ENCODE data around the gene BUD31.

DNA sequence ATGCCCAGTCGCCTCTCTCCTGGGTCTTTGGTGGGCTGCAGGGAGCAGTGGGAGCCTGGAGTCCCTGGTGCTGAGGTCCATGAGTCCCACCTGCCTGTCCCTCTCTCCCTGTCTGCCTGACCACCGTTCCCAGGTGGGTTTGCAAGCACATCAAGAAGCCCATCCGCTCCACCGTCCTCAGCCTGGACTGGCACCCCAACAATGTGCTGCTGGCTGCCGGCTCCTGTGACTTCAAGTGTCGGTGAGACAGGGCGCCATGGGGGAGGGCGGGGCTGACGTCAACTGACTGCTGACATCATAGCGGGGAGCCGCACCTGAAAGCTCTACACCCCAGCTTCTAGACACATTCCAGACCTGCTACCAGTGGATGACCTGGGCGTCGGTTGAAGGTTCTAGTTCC, 19.0 kb upstream of the BUD31 start:
- TF ChIP-seq POLR2A (IDR thresholded peaks at IDR 0.05; ENCODE audit: low read length): no peak
- TF ChIP-seq GATA1 (IDR thresholded peaks at IDR 0.05; ENCODE audit: low read depth, low read length): no peak

All from erythroblast (primary cell).